ENCODE measurements around the gene MAPK6. TPM values are rescaled to one million over a fixed set of nuclear protein-coding genes. Genes with fewer than 3 reads are reported as not detected.

MAPK6 gene
- total and polyA plus RNA-seq, 9 of the 15 experiments (the other 6 are each of a cell fraction or from before 2014, with no cell fraction given) = 28.5 to 97.1 (median 74.0) TPM

DNA sequence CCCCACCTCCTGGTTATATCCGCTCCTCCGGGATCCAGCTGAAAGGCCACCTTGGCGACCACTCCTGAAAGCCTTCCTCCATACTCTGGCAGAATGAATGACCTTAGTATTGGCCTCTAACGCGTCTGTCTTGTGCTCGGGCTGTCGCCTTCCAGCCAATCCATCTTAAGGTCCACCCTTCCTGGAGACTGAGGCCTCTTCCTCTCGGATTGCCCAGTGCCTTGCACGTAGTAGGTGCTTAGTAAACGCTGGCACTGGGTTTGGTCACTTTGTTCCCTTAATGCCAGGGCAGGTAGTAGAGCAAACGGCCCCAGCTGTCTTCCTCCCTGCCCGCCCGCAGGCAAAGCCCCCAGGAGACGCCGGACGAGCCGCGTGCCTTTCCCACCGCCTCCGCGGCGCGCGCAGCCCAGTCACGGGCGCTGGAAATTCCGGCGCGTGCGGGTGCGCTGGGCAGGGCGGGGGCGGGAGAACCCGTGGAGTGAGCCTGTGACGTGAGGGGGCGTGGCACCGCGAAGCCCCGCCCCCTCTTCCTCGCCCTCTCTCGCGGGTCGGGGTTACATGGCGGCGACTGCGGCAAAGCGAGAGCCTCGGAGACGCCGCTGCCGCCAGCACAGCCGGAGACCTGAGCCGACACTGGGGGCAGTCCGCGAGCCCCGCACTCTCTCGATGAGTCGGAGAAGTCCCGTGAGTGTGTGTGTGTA is at the start of gene MAPK6 (continued):
- TF ChIP-seq REST (IDR thresholded peaks at IDR 0.05; ENCODE audit: borderline replicate concordance) (peak; percentile 61), REST (CRISPR knock-in tag; IDR thresholded peaks at IDR 0.05; ENCODE audit: low read depth) (0 out of 2 replicates have a peak, but pooled peaks have one; percentile 41), ZNF592 (IDR thresholded peaks at IDR 0.05) (peak; percentile 89), NFATC3 (IDR thresholded peaks at IDR 0.05) (no peak), NCOA1 (IDR thresholded peaks at IDR 0.05; ENCODE audit: low read depth) (no peak), RAD51 (IDR thresholded peaks at IDR 0.05; ENCODE audit: borderline replicate concordance, low read depth) (peak; percentile 45; the same call in 1 of the 2 replicates), NCOA2 (IDR thresholded peaks at IDR 0.05; ENCODE audit: partially characterized antibody in 2 of 2) (no peak), FOXM1 (IDR thresholded peaks at IDR 0.05; ENCODE audit: low read depth) (no peak), FOXM1 (CRISPR knock-in tag; IDR thresholded peaks at IDR 0.05; ENCODE audit: low read depth) (peak; percentile 78; the same call in 1 of the 2 replicates)
- TF ChIP-seq, protein P1, sequence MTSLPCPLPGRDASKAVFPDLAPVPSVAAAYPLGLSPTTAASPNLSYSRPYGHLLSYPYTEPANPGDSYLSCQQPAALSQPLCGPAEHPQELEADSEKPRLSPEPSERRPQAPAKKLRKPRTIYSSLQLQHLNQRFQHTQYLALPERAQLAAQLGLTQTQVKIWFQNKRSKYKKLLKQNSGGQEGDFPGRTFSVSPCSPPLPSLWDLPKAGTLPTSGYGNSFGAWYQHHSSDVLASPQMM (CRISPR knock-in tag; IDR thresholded peaks at IDR 0.05) = no peak
- TF ChIP-seq, protein P2, sequence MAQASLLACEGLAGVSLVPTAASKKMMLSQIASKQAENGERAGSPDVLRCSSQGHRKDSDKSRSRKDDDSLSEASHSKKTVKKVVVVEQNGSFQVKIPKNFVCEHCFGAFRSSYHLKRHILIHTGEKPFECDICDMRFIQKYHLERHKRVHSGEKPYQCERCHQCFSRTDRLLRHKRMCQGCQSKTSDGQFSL (CRISPR knock-in tag; IDR thresholded peaks at IDR 0.05) = no peak
- TF ChIP-seq, protein P2 (tag; IDR thresholded peaks at IDR 0.05) = no peak

All from K562 (cell line).